ENCODE measurements around the gene SOS1.

DNA sequence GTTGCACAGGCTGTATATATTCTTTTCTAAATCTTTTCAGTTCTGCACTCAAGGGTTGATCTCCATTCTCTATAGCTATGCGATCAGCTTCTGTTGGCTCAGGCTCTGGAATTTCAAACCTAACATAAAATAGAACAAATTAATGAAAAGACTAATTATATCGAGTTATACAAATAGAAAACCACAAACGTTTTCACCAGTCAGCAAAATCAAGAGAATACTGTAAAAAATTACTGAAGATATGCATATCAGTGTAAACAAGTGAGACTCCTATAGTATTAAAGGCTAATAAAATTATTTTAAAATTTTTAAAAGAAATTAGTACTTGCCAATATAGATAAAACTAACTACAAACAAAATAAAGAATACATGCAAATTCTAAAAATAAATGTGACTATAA lies 107.0 kb downstream of the SOS1 start:
- TF ChIP-seq, protein P1, sequence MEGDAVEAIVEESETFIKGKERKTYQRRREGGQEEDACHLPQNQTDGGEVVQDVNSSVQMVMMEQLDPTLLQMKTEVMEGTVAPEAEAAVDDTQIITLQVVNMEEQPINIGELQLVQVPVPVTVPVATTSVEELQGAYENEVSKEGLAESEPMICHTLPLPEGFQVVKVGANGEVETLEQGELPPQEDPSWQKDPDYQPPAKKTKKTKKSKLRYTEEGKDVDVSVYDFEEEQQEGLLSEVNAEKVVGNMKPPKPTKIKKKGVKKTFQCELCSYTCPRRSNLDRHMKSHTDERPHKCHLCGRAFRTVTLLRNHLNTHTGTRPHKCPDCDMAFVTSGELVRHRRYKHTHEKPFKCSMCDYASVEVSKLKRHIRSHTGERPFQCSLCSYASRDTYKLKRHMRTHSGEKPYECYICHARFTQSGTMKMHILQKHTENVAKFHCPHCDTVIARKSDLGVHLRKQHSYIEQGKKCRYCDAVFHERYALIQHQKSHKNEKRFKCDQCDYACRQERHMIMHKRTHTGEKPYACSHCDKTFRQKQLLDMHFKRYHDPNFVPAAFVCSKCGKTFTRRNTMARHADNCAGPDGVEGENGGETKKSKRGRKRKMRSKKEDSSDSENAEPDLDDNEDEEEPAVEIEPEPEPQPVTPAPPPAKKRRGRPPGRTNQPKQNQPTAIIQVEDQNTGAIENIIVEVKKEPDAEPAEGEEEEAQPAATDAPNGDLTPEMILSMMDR (conservative IDR thresholded peaks at IDR 0.05 in 1 of 2, IDR thresholded peaks at IDR 0.05 in 1 of 2; ENCODE audit: extremely low read depth in 1 of 2, insufficient read depth in 1 of 2, low read depth in 1 of 2, low read length in 2 of 2), result no peak
- no peak for TF ChIP-seq EZH2 (IDR thresholded peaks at IDR 0.05; ENCODE audit: borderline replicate concordance, low read length)
